Neural crest cell (in vitro differentiated cells): ENCODE data around the gene KRT33B. TPM values are rescaled to one million over a fixed set of nuclear protein-coding genes. Genes with fewer than 3 reads are reported as not detected.

Experiments
- DNase-seq: peaks from one replicate; pipeline ENCODE4 v3.0.0; 2021; ENCODE audit warnings: low read depth, mixed read lengths, low spot score
- H3K27ac Mint-ChIP-seq: one replicate; pipeline ENCODE4 v1.8.0; 2021; ENCODE audit warnings: mild to moderate bottlenecking, mixed read lengths; ENCODE audit not compliant: unreplicated experiment
- H3K27me3 Mint-ChIP-seq: 2 replicates; pipeline ENCODE4 v1.8.0; 2021; ENCODE audit warnings: low read depth, mild to moderate bottlenecking, mixed read lengths
- H3K36me3 Mint-ChIP-seq: 2 replicates; pipeline ENCODE4 v1.8.0; 2021; ENCODE audit warnings: low read depth, mild to moderate bottlenecking, mixed read lengths
- H3K4me1 Mint-ChIP-seq: 2 replicates; pipeline ENCODE4 v1.8.0; 2021; ENCODE audit warnings: mixed read lengths
- H3K4me3 Mint-ChIP-seq: one replicate; pipeline ENCODE4 v1.8.0; 2021; ENCODE audit warnings: mild to moderate bottlenecking, mixed read lengths
- H3K9me3 Mint-ChIP-seq: 2 replicates; pipeline ENCODE4 v1.8.0; 2021; ENCODE audit warnings: mixed read lengths
- total RNA-seq: library from RNA; stranded (reverse); gene quantifications from 2 replicates; pipeline ENCODE4 v1.2.1, GENCODE V29; 2021
- TF ChIP-seq, protein P1 (sequence below): fragments of 200-600 bp; sonication (generic); conservative IDR thresholded peaks from 2 replicates; pipeline ENCODE4 v1.5.0; 2021; ENCODE audit warnings: antibody characterized with exemption, mild to moderate bottlenecking

Gene KRT33B
- total RNA-seq, 1 donor from 2014 or later = not detected

DNA sequence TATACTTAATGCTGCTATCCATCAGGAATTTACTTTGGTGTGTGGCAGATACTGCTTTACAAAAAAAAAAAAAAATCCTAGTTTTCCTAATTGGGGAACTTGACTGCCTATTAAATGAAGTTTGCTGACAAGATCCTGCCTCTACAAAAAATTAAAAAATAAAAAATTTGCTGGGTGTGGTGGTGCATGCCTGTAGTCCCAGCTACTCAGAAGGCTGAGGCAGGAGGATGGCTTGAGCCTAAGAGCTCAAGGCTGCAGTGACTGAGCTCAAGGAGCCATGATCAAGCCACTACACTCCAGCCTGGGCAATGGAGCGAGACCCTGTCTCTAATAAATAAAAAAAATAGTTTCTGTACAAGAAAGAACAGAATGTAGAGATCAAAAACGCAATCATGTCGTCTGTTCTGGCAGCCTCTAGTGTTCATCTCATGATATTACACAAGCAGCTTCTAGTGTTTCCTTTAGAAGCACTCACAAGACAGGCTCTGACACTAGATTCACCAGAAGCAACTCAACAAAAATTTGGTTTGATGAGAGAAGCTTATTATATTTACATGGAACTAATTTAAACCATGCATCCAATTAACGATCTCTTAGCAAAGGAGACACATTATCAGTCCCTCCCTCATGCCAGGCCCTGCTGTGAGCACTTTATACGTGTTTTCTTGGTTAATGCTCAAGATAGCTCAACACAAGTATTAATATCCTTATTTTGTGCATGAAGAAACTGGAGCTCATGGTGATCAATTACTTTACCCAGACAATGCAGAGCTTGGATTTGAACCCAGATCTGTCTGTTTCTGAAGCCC, 47.3 kb downstream of the KRT33B start:
- DNase-seq = no peak
- Mint-ChIP-seq H3K9me3 (peaks cover 6% of the 10 kb centered on the region), H3K4me3 (no peak overlapping the region), H3K4me1 (peaks cover 5% of the 10 kb centered on the region), H3K27ac (no peak overlapping the region), H3K27me3 (no peaks in the 10 kb centered on the region), H3K36me3 (no peaks in the 10 kb centered on the region)
- TF ChIP-seq, protein P1, sequence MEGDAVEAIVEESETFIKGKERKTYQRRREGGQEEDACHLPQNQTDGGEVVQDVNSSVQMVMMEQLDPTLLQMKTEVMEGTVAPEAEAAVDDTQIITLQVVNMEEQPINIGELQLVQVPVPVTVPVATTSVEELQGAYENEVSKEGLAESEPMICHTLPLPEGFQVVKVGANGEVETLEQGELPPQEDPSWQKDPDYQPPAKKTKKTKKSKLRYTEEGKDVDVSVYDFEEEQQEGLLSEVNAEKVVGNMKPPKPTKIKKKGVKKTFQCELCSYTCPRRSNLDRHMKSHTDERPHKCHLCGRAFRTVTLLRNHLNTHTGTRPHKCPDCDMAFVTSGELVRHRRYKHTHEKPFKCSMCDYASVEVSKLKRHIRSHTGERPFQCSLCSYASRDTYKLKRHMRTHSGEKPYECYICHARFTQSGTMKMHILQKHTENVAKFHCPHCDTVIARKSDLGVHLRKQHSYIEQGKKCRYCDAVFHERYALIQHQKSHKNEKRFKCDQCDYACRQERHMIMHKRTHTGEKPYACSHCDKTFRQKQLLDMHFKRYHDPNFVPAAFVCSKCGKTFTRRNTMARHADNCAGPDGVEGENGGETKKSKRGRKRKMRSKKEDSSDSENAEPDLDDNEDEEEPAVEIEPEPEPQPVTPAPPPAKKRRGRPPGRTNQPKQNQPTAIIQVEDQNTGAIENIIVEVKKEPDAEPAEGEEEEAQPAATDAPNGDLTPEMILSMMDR = peak; percentile 80

DNA sequence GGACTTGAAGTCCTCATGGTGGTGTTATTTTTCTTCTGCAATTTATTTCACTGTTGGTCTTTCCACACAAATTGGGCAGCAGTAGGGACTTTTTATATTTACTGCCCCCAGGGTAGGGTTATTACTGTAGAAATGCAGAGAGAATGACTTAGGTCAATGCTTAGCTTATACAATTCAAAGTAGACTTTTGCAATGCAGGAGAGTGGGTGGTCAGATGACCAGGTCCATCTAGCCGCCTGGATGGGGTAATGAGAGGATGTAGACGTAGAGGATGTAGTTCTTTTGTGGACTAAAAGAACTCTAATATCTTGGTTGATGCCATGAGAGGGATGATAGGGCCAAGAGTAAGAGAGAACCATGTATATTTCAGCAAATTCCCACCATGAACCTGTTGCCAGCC, 51.4 kb downstream of the KRT33B start:
- H3K4me1 Mint-ChIP-seq = peaks cover 5% of the 10 kb centered on the region

DNA sequence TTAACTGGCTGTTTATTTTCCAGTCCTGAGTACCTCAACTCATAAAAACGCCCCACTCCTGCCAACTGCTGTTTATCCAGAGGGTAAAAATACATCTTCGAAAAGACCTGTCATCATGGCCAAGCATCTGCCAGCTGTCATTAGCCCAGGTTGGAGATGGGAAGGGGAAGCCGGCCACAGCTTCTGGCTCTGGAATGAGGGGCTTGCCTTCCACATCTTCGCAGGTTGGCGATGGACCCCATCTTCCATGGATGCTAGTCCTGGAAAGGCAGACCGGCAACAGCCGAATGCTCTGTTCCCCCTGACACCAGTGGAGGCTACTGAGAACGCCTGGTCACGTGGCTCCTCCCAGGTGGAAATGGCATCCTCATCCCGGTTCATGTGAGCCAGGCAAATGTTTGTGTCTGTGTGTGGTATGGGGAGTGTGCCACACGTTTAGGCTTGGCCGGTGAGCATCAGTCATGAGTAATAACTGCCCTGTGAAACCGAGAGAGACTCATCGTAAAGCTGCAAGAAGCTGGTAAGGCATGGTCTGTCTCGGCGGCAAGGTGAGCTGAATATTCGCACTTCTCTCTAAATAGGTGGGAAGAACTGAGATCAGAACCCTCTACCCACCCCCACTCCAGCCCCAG, 53.7 kb downstream of the KRT33B start:
- H3K27me3 Mint-ChIP-seq = peaks cover 17% of the 10 kb centered on the region
- no peaks in the 10 kb centered on the region for H3K36me3 Mint-ChIP-seq
- TF ChIP-seq, protein P1 = no peak
- H3K4me3 Mint-ChIP-seq = no peak overlapping the region
- H3K9me3 Mint-ChIP-seq = peaks cover 6% of the 10 kb centered on the region
- no peak overlapping the region for H3K27ac Mint-ChIP-seq
- no peaks in the 10 kb centered on the region for H3K4me1 Mint-ChIP-seq
- no peak for DNase-seq

More for the DNA sequence above, 51.4 kb downstream of the KRT33B start:
- H3K27me3 Mint-ChIP-seq = peaks cover 7% of the 10 kb centered on the region
- TF ChIP-seq, protein P1 = no peak
- no peak overlapping the region for H3K27ac Mint-ChIP-seq
- DNase-seq = no peak
- no peaks in the 10 kb centered on the region for H3K36me3 Mint-ChIP-seq
- no peak overlapping the region for H3K4me3 Mint-ChIP-seq
- peaks cover 6% of the 10 kb centered on the region for H3K9me3 Mint-ChIP-seq

DNA sequence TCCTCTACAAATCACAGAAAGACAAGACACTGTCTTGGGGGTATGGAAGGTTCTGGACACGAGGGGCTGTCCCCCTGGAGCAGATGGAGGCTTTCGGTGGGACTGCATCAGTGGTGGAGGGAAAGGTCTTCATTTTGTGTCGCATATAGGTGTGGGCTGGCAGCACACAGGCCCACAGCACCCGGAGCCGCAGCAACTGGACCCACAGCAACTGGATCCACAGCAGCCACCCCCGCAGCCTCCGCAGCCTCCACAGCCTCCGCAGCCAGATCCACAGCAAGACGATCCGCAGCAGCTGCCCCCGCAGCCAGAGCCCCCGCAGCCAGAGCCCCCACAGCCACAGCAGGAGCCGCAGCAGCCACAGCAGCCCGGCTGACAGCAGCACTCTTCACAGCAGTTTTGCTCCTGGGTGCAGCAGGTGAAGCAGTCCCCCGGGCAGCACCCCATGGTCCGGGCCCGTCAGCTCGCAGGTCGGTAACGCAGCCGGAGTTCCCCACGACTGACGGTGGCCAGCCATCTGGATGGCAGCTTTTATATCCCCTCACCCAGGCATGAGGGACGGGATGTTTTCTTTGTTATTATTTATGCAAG, 54.3 kb downstream of the KRT33B start, which contains the start of gene KRTAP17-1:
Gene KRTAP17-1, minus strand, starts transcription at position 507 of the 591 bp plus-strand sequence. Its CDS starts 60 bp downstream, at position 447.
- H3K36me3 Mint-ChIP-seq = no peaks in the 10 kb centered on the region
- H3K4me3 Mint-ChIP-seq = no peak within 1 kb of the TSS

More for the DNA sequence above, 54.3 kb downstream of the KRT33B start, which contains the start of gene KRTAP17-1:
- TF ChIP-seq, protein P1 = no peak
- Mint-ChIP-seq H3K9me3 (peaks cover 4% of the 10 kb centered on the region), H3K4me1 (no peaks in the 10 kb centered on the region), H3K27ac (no peak within 1 kb of the TSS), H3K27me3 (peaks cover 21% of the 10 kb centered on the region)
- no peak for DNase-seq

Other genes starting within 250 kb of the KRT33B start
- not detected in 2 replicates for gene KRTAP4-12, start 245.6 kb downstream of the KRT33B start, total RNA-seq
- gene KRTAP4-6, start 229.3 kb downstream of the KRT33B start, total RNA-seq = not detected in 2 replicates
- gene KRTAP4-5, start 220.0 kb downstream of the KRT33B start, total RNA-seq = not detected in 2 replicates
- not detected in 2 replicates for gene KRTAP4-4, start 209.1 kb downstream of the KRT33B start, total RNA-seq
- gene KRTAP4-3, start 201.6 kb downstream of the KRT33B start, total RNA-seq = not detected in 2 replicates
- not detected in 2 replicates for gene KRTAP4-2, start 191.6 kb downstream of the KRT33B start, total RNA-seq
- not detected in 2 replicates for gene KRTAP4-1, start 184.9 kb downstream of the KRT33B start, total RNA-seq
- not detected in 2 replicates for gene KRTAP9-1, start 179.9 kb downstream of the KRT33B start, total RNA-seq
- not detected in 2 replicates for gene KRTAP9-2, start 143.2 kb downstream of the KRT33B start, total RNA-seq
- not detected in 2 replicates for gene KRTAP9-3, start 137.4 kb downstream of the KRT33B start, total RNA-seq
- gene KRTAP9-8, start 131.8 kb downstream of the KRT33B start, total RNA-seq = not detected in 2 replicates
- not detected in 2 replicates for gene KRTAP9-4, start 120.1 kb downstream of the KRT33B start, total RNA-seq
- gene KRTAP9-9, start 114.4 kb downstream of the KRT33B start, total RNA-seq = not detected in 2 replicates
- not detected in 2 replicates for gene KRTAP9-6, start 104.4 kb downstream of the KRT33B start, total RNA-seq
- not detected in 2 replicates for gene KRTAP9-7, start 94.1 kb downstream of the KRT33B start, total RNA-seq
- gene KRTAP29-1, start 67.0 kb downstream of the KRT33B start, total RNA-seq = not detected in 2 replicates
- not detected in 2 replicates for gene KRTAP16-1, start 60.5 kb downstream of the KRT33B start, total RNA-seq
- not detected in 2 replicates for gene KRTAP17-1, start 54.1 kb downstream of the KRT33B start, total RNA-seq
- not detected in 2 replicates for gene KRT33A, start 19.0 kb downstream of the KRT33B start, total RNA-seq
- not detected in 2 replicates for gene KRT34, start 12.5 kb upstream of the KRT33B start, total RNA-seq
- gene KRT31, start 27.8 kb upstream of the KRT33B start, total RNA-seq = not detected in 2 replicates
- not detected in 2 replicates for gene KRT37, start 54.8 kb upstream of the KRT33B start, total RNA-seq
- gene KRT38, start 71.2 kb upstream of the KRT33B start, total RNA-seq = not detected in 2 replicates
- gene KRT32, start 97.6 kb upstream of the KRT33B start, total RNA-seq = not detected in 2 replicates
- not detected in 2 replicates for gene KRT35, start 111.3 kb upstream of the KRT33B start, total RNA-seq
- not detected in 2 replicates for gene KRT36, start 120.1 kb upstream of the KRT33B start, total RNA-seq
- gene KRT13, start 135.8 kb upstream of the KRT33B start, total RNA-seq = not detected in 2 replicates
- gene KRT15, start 149.1 kb upstream of the KRT33B start, total RNA-seq = not detected in 2 replicates
- gene KRT19, start 158.5 kb upstream of the KRT33B start, total RNA-seq = 0.35 and 0.80 TPM in 2 replicates
- not detected in 2 replicates for gene KRT9, start 202.2 kb upstream of the KRT33B start, total RNA-seq
- not detected in 2 replicates for gene KRT14, start 217.1 kb upstream of the KRT33B start, total RNA-seq
- not detected in 2 replicates for gene KRT16, start 243.0 kb upstream of the KRT33B start, total RNA-seq